ENCODE data around the gene CYP17A1.
"Not testable (repeated sequence)": the region's sequence is repeated elsewhere in the genome, so short reads cannot be mapped to it uniquely, and the experiment has no call there.

Gene CYP17A1

DNA sequence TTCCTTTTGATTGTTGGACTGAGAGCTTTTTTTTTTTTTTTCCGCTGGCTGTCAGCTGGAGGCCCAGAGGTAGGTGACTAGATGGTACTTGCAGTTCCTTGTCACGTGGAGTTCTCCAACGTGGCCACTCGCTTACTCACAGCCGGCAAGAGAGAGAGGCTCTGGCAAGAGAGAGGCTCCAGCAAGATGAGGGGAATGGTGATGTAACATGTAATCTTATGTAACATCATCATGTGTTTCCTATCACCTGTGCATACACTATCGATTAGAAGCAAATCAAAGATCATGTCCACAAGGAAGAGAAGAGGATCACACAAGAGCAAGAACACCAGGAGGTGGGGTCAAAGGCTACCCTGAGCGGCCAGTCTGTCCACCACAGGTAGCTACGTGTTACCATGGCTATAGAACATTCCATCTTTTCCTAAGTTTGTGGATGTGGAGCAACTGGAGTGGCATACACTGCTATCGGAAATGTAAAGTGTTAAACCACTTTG lies 12.9 kb upstream of the CYP17A1 start:
- peak; percentile 76 for DNase-seq (ENCODE audit: low read depth)
- H3K4me3 ChIP-seq (ENCODE audit: low read length): no peak overlapping the region
- TF ChIP-seq, protein P1, sequence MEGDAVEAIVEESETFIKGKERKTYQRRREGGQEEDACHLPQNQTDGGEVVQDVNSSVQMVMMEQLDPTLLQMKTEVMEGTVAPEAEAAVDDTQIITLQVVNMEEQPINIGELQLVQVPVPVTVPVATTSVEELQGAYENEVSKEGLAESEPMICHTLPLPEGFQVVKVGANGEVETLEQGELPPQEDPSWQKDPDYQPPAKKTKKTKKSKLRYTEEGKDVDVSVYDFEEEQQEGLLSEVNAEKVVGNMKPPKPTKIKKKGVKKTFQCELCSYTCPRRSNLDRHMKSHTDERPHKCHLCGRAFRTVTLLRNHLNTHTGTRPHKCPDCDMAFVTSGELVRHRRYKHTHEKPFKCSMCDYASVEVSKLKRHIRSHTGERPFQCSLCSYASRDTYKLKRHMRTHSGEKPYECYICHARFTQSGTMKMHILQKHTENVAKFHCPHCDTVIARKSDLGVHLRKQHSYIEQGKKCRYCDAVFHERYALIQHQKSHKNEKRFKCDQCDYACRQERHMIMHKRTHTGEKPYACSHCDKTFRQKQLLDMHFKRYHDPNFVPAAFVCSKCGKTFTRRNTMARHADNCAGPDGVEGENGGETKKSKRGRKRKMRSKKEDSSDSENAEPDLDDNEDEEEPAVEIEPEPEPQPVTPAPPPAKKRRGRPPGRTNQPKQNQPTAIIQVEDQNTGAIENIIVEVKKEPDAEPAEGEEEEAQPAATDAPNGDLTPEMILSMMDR (IDR thresholded peaks at IDR 0.05; ENCODE audit: insufficient read depth, low read depth, low read length, missing control alignments): no peak

- no peak overlapping the region for H3K4me3 ChIP-seq (ENCODE audit: low read length)
- TF ChIP-seq, protein P1 (IDR thresholded peaks at IDR 0.05; ENCODE audit: insufficient read depth, low read depth, low read length, missing control alignments): no peak
These were observed 8.2 kb upstream of the CYP17A1 start for GRCh38 chr10:102845352-102845902.

DNA sequence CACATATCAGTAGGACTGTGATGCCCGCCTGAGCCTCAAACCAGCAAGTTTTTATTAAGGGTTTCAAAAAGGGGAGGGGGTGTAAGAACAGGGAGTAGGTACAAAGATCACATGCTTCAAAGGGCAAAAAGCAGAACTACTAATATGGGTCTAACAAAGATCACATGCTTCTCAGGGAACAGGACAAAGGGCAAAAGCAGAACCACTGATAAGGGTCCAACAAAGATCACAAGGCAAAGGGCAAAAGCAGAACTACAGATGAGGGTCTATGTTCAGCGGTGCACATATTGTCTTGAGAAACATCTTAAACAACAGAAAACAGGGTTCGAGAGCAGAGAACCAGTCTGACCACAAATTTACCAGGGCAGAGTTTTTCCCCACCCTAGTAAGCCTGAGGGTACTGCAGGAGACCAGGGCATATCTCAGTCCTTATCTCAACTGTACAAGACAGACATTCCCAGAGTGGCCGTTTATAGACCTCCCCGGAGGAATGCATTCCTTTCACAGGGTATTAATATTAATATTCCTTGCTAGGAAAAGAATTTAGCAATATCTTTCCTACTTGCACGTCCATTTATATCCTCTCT lies 7.1 kb upstream of the CYP17A1 start:
- not testable (repeated sequence) for H3K4me3 ChIP-seq (ENCODE audit: low read length)

More at GRCh38 chr10:102845352-102845902, 8.2 kb upstream of the CYP17A1 start:
- DNase-seq (ENCODE audit: low read depth): no peak

GRCh38 chr10:102843139-102843538 lies 5.9 kb upstream of the CYP17A1 start:
- not testable (repeated sequence) for DNase-seq (ENCODE audit: low read depth); H3K4me3 ChIP-seq (ENCODE audit: low read length)

More for the DNA sequence above, 7.1 kb upstream of the CYP17A1 start:
- not testable (repeated sequence) for DNase-seq (ENCODE audit: low read depth)

DNA sequence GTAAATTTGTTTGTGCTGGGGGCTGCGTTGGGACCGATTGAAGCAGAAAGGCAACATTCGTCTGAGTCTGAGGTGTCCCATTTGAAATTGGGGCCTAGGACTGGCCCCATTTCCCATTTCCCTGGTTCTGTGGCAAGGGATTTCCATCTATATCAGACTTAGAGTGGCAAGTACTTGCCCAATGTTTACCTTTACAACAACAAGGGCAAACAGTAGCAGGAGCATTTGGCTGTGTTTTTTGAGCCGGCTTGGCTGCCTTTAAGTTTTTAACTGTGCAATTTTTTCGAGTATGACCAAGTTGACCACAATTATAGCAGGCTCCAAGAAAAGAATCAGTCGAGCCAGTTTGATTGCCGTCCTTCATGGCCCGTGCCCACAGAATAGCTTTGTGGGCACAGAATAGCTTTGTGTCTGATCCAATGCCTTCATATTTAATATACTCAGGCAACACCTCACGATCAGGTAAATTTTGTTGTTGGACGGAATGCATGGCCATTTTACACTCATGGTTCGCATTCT lies 4.7 kb upstream of the CYP17A1 start:
- no peak for DNase-seq (ENCODE audit: low read depth)
- H3K4me3 ChIP-seq (ENCODE audit: low read length): no peak overlapping the region
- TF ChIP-seq, protein P1 (IDR thresholded peaks at IDR 0.05; ENCODE audit: insufficient read depth, low read depth, low read length, missing control alignments): no peak

DNA sequence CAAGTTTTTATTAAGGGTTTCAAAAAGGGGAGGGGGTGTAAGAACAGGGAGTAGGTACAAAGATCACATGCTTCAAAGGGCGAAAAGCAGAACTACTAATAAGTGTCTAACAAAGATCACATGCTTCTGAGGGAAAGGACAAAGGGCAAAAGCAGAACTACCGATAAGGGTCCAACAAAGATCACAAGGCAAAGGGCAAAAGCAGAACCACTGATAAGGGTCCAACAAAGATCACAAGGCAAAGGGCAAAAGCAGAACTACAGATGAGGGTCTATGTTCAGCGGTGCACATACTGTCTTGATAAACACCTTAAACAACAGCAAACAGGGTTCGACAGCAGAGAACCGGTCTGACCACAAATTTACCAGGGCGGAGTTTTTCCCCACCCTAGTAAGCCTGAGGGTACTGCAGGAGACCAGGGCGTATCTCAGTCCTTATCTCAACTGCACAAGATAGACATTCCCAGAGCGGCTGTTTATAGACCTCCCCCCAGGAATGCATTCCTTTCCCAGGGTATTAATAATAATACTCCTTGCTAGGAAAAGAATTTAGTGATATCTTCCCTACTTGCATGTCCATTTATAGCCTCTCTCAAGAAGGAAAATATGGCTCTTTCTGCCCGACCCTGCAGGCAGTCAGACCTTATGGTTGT lies 1.2 kb upstream of the CYP17A1 start:
- H3K4me3 ChIP-seq (ENCODE audit: low read length): not testable (repeated sequence)

DNA sequence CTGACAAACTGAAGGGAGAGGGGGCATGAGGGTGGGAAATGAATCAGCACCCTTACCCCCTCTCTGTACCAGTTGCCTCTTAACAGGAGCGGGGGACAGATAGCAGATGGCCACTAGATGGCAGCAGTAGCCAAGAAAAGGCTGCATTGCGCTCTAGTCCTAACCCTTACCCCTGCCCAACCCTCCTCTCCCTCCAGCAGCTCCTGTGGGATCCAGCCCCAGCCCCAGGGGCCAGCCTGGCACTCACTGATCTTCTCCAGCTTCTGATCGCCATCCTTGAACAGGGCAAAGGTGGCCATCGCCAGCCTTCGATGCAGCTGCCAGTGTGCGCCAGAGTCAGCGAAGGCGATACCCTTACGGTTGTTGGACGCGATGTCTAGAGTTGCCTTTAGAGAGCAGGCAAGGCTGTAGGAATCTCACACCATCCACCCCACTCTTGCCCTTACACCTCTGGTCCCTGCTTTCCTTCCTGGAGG lies 2.2 kb downstream of the CYP17A1 start:
- peak; percentile 81 for DNase-seq (ENCODE audit: low read depth)
- TF ChIP-seq, protein P1 (IDR thresholded peaks at IDR 0.05; ENCODE audit: insufficient read depth, low read depth, low read length, missing control alignments): peak; percentile 85
- no peak overlapping the region for H3K4me3 ChIP-seq (ENCODE audit: low read length)

More for the DNA sequence above, 1.2 kb upstream of the CYP17A1 start:
- DNase-seq (ENCODE audit: low read depth): not testable (repeated sequence)

DNA sequence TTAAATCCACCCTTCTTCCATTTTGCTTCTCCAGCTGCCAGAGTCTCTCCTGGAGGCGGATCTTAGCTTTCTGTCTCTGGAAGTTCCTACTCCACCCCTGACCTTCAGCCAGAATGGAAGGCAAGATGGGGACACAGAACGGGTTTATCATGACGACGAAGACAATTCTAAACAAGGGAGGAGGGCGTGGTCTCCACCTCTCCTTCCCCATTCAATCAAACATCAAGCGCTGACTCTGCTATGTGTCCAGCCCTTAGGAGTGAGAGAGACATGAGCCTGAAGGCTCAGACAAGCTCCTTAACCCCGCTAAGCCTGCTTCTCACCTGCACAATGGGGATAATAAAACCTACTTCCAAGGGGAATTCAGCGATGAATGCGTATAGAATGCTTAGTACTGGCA lies 3.1 kb downstream of the CYP17A1 start:
- DNase-seq (ENCODE audit: low read depth): peak; percentile 26
- no peak overlapping the region for H3K4me3 ChIP-seq (ENCODE audit: low read length)
- TF ChIP-seq, protein P1 (IDR thresholded peaks at IDR 0.05; ENCODE audit: insufficient read depth, low read depth, low read length, missing control alignments): no peak

Data from epithelial cell of esophagus (primary cell).